H1 (cell line): Measurements from ENCODE around the gene HAGH. TPM values are rescaled to one million over a fixed set of nuclear protein-coding genes. Genes with fewer than 3 reads are reported as not detected.

Source experiments
- BACH1 ChIP-seq: IDR thresholded peaks from 2 replicates; pipeline ENCODE4 v1.6.1; 2012; ENCODE audit warnings: low read length, improper control_type of control experiment
- CHD2 ChIP-seq: IDR thresholded peaks from 2 replicates; pipeline ENCODE4 v1.6.1; 2012; ENCODE audit warnings: low read length, improper control_type of control experiment
- CREB1 ChIP-seq: IDR thresholded peaks from 2 replicates; pipeline ENCODE4 v1.6.1; 2012; ENCODE audit warnings: inconsistent platforms
- EZH2 ChIP-seq: fragments of 200-600 bp; sonication (generic); IDR thresholded peaks from 2 replicates; pipeline ENCODE4 v1.7.1; 2012; ENCODE audit warnings: low read depth, mild to moderate bottlenecking, moderate library complexity, low read length, inconsistent platforms; ENCODE audit not compliant: severe bottlenecking
- MAFK ChIP-seq: IDR thresholded peaks from 2 replicates; pipeline ENCODE4 v1.6.1; 2012; ENCODE audit warnings: low read depth, mild to moderate bottlenecking, improper control_type of control experiment, low read length
- POLR2AphosphoS5 ChIP-seq: IDR thresholded peaks from 2 replicates; pipeline ENCODE4 v1.6.1; 2011; ENCODE audit warnings: low read depth, low read length
- SRF ChIP-seq: IDR thresholded peaks from 2 replicates; pipeline ENCODE4 v1.6.1; 2011; ENCODE audit warnings: mild to moderate bottlenecking, low read depth, low read length, moderate library complexity
- polyA plus RNA-seq, 7 experiments: library from polyadenylated mRNA; depleted of rRNA in 3 of 7; stranded (reverse) in 5 of 7; unstranded in 2 of 7; fragments of >200 nt in 5 of 7; fragments of 200-250 nt in 2 of 7; gene quantifications; 1 replicate in 5 of 7; 2 replicates in 1 of 7; 4 replicates in 1 of 7; pipeline versions ENCODE4 v1.2.1 to v1.2.3, GENCODE V29; 2011 to 2013; ENCODE audit warnings: missing spikeins in 2 of 7, mixed read lengths in 2 of 7
- total RNA-seq: library from RNA; stranded (reverse); fragmentation: NEBNext Ultra II Directional; extraction: Animal tissue kit (Norgen Biotek cat#: 25700); gene quantifications from 2 replicates; pipeline ENCODE4 v1.2.1, GENCODE V29; 2021

HAGH gene
- total and polyA plus RNA-seq, 2 of the 8 experiments (the other 6 are each of a cell fraction or from before 2014, with no cell fraction given), result 28.7 to 40.6 TPM

- TF ChIP-seq CREB1 (no peak), MAFK (no peak), POLR2AphosphoS5 (no peak), CHD2 (no peak), EZH2 (no peak), SRF (no peak), BACH1 (no peak)
Observed at GRCh38 chr16:1762196-1762878, 64.3 kb downstream of the HAGH start (continued).
